Activated CD8-positive, alpha-beta T cell treated with anti-CD3 and anti-CD28 coated beads for 36 hours (primary cell): Measurements from ENCODE around the gene MAEL. TPM values are rescaled to one million over a fixed set of nuclear protein-coding genes. Genes with fewer than 3 reads are reported as not detected.

ENCODE experiments used
- ATAC-seq: fragments of 200-7000 bp; cut with Tn5 transposase; one replicate; pipeline ENCODE4 v1.10.0; 2021; ENCODE audit warnings: mild to moderate bottlenecking, moderate library complexity
- CTCF ChIA-PET: fragments of 350-600 bp; sonication (Branson Sonifier 250); formaldehyde crosslinking; loops from one replicate; lab custom pipeline; 2021; ENCODE audit warnings: antibody characterized with exemption; lab: Charles Lee
- POLR2A ChIA-PET: fragments of 350-600 bp; sonication (Branson Sonifier 250); formaldehyde crosslinking; loops from one replicate; lab custom pipeline; 2021; ENCODE audit warnings: antibody characterized with exemption; lab: Charles Lee
- DNase-seq: peaks from one replicate; pipeline ENCODE4 v3.0.0-alpha.2; 2020
- H3K27ac Mint-ChIP-seq: one replicate; pipeline ENCODE4 v1.8.0; 2021; ENCODE audit warnings: mild to moderate bottlenecking, mixed read lengths
- H3K27me3 Mint-ChIP-seq: one replicate; pipeline ENCODE4 v1.8.0; 2021; ENCODE audit warnings: mixed read lengths
- H3K36me3 Mint-ChIP-seq: one replicate; pipeline ENCODE4 v1.8.0; 2021; ENCODE audit warnings: low read depth, mixed read lengths
- H3K4me1 Mint-ChIP-seq: one replicate; pipeline ENCODE4 v1.8.0; 2021; ENCODE audit warnings: low read depth, mixed read lengths
- H3K4me3 Mint-ChIP-seq: one replicate; pipeline ENCODE4 v1.8.0; 2021; ENCODE audit warnings: mild to moderate bottlenecking, moderate library complexity, mixed read lengths
- H3K9me3 Mint-ChIP-seq: one replicate; pipeline ENCODE4 v1.8.0; 2021; ENCODE audit warnings: mixed read lengths
- intact Hi-C: fragments of 100-400 bp; cut with micrococcal nuclease; formaldehyde crosslinking; loops from one replicate; pipeline ENCODE4 v1.10.0; 2022
- total RNA-seq, 2 experiments: library from RNA; stranded (reverse); gene quantifications; one replicate each; pipeline ENCODE4 v1.2.3, GENCODE V29; 2021
- TF ChIP-seq, protein P1 (sequence below): fragments of 200-600 bp; IDR thresholded peaks from one replicate; pipeline ENCODE4 v1.8.0; 2022; ENCODE audit warnings: antibody characterized with exemption, mild to moderate bottlenecking

MAEL gene
- total RNA-seq, 2 experiments from 2014 or later: 0.29 TPM; not detected in 1

GRCh38 chr1:166974647-166975345 lies 14.3 kb upstream of the MAEL start:
- ChIA-PET CTCF (interaction anchor here (1.1 to 9.2 kb wide), 4 partner anchors 62 to 559 kb away, joined by 3 to 47 read pairs (median 9); no protein-coding TSS in a partner anchor), POLR2A (interaction anchor here (0.6 to 1.1 kb wide), 4 partner anchors 52 to 1107 kb away, joined by 3 to 4 read pairs (median 3); partner anchors contain the start of gene POGK)
- Mint-ChIP-seq H3K4me1 (peaks cover 53% of the 10 kb centered on the region), H3K27ac (peak overlapping the region; percentile 90), H3K27me3 (peaks cover 27% of the 10 kb centered on the region), H3K4me3 (peak overlapping the region; percentile 89), H3K9me3 (no peaks in the 10 kb centered on the region), H3K36me3 (no peaks in the 10 kb centered on the region)
- ATAC-seq (peak; percentile 50), DNase-seq (peak; percentile 79)
- intact Hi-C loops: loop anchor here (5.0 kb wide), 2 partner anchors 62 to 83 kb away; no protein-coding TSS in a partner anchor
- TF ChIP-seq, protein P1, sequence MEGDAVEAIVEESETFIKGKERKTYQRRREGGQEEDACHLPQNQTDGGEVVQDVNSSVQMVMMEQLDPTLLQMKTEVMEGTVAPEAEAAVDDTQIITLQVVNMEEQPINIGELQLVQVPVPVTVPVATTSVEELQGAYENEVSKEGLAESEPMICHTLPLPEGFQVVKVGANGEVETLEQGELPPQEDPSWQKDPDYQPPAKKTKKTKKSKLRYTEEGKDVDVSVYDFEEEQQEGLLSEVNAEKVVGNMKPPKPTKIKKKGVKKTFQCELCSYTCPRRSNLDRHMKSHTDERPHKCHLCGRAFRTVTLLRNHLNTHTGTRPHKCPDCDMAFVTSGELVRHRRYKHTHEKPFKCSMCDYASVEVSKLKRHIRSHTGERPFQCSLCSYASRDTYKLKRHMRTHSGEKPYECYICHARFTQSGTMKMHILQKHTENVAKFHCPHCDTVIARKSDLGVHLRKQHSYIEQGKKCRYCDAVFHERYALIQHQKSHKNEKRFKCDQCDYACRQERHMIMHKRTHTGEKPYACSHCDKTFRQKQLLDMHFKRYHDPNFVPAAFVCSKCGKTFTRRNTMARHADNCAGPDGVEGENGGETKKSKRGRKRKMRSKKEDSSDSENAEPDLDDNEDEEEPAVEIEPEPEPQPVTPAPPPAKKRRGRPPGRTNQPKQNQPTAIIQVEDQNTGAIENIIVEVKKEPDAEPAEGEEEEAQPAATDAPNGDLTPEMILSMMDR: no peak

DNA sequence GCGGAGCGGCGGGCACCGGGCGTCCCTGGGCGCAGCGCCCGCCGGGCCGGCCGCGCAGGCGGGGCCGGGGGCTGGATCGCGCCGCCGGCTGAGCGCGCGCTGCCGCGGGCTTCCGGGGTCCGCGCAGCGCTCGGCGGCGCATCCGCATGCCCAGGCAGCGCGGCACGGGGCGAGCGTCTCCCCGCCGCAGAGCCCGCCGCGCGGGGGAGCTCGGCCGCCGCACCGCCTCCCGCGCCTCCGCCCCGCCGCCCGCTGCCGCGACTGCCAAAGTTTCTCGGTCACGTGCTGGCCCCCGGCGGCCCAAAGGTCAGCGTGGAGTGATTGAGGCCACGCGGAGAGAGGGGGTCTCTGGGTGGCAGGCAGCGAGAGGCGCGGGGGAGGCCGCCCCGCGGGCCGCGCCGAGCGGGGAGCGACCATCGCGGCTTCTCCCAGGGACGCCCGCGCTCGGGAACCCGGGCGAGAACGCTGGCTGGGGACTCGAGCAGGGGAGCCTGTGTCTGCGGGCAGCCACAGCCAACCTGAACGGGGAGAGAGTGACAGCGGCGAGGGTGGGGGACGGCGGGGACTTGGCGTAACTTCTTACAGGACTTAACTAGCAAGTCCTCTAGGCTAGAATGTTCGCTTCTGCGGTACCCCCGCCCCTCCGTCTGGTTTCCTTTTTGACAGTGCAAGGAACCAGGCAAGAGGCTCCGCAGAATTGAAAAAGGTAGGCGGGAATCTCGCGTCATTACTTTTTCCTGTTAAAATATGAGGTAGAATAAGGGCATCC lies 13.5 kb upstream of the MAEL start, which contains the start of gene ILDR2:
TSS of gene ILDR2 (minus strand) at position 180 of the 769 bp plus-strand sequence. CDS start 272 bp downstream, outside the sequence.
- CTCF ChIA-PET: interaction anchor here (1.3 to 9.2 kb wide), 4 partner anchors 17 to 83 kb away, joined by 3 to 47 read pairs (median 25); no protein-coding TSS in a partner anchor
- intact Hi-C loops: loop anchor here (5.0 kb wide), 1 partner anchor 63 kb away; no protein-coding TSS in a partner anchor
- Mint-ChIP-seq H3K27ac (peak within 1 kb of the TSS; percentile 90), H3K9me3 (no peaks in the 10 kb centered on the region), H3K27me3 (peaks cover 26% of the 10 kb centered on the region), H3K36me3 (no peaks in the 10 kb centered on the region), H3K4me1 (peaks cover 51% of the 10 kb centered on the region), H3K4me3 (peak within 1 kb of the TSS; percentile 89)
- POLR2A ChIA-PET: interaction anchor here (0.6 to 1.0 kb wide), 2 partner anchors 53 to 136 kb away, joined by 3 read pairs; partner anchors contain the start of gene POGK
- ATAC-seq (peak; percentile 70), DNase-seq (peak; percentile 91)
- TF ChIP-seq, protein P1: no peak

GRCh38 chr1:166977951-166978350 lies 11.1 kb upstream of the MAEL start:
- no peak for DNase-seq
- CTCF ChIA-PET: interaction anchor here (1.0 to 5.6 kb wide), 4 partner anchors 15 to 89 kb away, joined by 3 to 35 read pairs (median 3); no protein-coding TSS in a partner anchor
- Mint-ChIP-seq H3K36me3 (no peaks in the 10 kb centered on the region), H3K27ac (no peak overlapping the region), H3K9me3 (no peaks in the 10 kb centered on the region), H3K27me3 (peaks cover 13% of the 10 kb centered on the region), H3K4me3 (no peak overlapping the region), H3K4me1 (peaks cover 32% of the 10 kb centered on the region)
- POLR2A ChIA-PET: no interaction called here
- ATAC-seq: no peak
- TF ChIP-seq, protein P1: no peak
- intact Hi-C loops: loop anchor here (5.0 kb wide), 1 partner anchor 66 kb away; no protein-coding TSS in a partner anchor

DNA sequence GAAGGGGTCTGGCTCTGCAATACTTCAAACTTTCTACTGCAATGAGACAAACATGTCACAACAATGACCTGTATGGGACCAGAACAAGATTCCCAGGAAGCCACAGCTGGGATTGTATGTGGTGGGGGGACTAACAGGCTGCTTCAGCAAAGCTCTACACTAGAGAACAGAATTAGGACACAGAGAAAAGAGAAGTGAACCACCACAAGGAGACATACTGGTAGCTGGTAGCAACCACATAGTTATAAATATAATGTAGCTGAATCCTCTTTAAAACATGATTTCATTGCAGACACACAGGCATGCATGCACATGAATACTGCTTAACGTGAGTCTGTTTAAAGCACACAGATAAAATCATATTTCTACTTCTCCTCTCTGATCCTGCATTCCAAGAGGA lies 10.3 kb upstream of the MAEL start:
- no peak overlapping the region for H3K4me3 Mint-ChIP-seq
- ChIA-PET POLR2A (no interaction called here), CTCF (interaction anchor here (1.0 to 5.6 kb wide), 5 partner anchors 14 to 460 kb away, joined by 3 to 35 read pairs (median 3); no protein-coding TSS in a partner anchor)
- H3K27ac Mint-ChIP-seq: no peak overlapping the region
- no peaks in the 10 kb centered on the region for H3K9me3 Mint-ChIP-seq
- intact Hi-C loops: loop anchor here (5.0 kb wide), 1 partner anchor 67 kb away; no protein-coding TSS in a partner anchor
- ATAC-seq (no peak), DNase-seq (no peak)
- H3K27me3 Mint-ChIP-seq: peaks cover 10% of the 10 kb centered on the region
- no peaks in the 10 kb centered on the region for H3K36me3 Mint-ChIP-seq
- TF ChIP-seq, protein P1: no peak
- H3K4me1 Mint-ChIP-seq: peaks cover 25% of the 10 kb centered on the region
